NCI-H82 (cell line): ENCODE data around the gene RFX3.
A peak's percentile ranks its signal among the peaks of the same experiment; 100 is the strongest.
"Not testable (repeated sequence)": the region's sequence is repeated elsewhere in the genome, so short reads cannot be mapped to it uniquely, and the experiment has no call there.

Experiments used
- DNase-seq: peaks from one replicate; lab custom pipeline; 2025; lab: John Stamatoyannopoulos, UW

Gene RFX3

DNA sequence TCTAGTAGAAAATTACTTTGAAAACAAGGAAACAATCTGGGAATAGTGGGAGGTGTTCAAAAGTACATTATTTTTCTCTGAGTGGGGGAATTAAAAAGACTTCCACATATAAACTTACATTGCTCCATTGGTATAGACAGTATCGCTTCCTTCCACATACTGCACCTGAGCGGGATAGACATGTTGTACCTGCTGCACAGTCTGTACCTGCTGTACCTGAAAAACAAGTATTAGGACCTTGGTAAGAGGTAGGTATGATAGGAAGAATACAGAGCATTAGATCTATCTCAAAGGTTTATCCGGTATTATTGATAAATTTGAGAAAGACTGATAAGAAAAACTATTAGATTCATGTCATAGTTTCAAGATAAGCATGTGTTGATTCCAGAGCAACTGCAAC, 179.3 kb downstream of the RFX3 start:
- DNase-seq = no peak

DNA sequence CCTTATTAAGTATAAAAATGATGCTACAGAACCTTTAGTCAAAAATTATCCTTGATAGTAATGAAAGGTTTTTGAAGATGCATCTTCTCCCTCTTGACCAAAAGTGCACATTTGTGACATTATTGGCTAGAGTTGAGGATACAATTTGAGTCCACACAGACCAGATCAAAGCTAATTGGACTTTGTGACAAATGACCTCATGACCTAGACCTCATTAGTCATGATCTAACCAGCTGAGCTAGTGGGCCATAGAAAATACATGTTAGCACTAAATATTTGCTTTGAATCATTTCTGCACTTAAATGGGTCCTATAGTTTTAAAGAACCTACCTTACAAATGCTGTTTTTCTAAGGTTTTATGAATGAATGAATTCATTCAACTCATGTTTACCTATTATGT, 182.1 kb downstream of the RFX3 start:
- DNase-seq = no peak

- DNase-seq = no peak
Observed at GRCh38 chr9:3342159-3342777, 183.5 kb downstream of the RFX3 start.

- no peak for DNase-seq
Observed at GRCh38 chr9:3337515-3338225, 188.1 kb downstream of the RFX3 start.

DNA sequence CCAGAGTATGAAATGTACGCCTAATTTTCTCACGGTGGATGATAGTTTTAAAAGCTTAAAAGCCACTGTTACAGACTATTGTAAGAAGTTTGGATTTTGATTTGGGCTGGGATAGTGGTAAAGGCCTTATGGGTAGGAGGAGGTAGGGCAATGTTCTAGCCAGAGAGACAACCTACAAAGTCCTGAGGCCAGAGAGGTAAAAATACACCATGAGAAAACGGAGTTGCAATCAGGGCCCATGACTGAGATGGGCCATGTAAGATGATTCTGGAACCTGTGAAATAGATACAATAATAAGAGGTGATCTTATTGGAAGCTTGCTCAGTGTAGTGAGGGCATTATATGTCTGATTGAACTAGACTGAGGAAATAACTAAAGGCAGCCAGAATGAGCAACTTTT, 188.8 kb downstream of the RFX3 start:
- DNase-seq = no peak

DNA sequence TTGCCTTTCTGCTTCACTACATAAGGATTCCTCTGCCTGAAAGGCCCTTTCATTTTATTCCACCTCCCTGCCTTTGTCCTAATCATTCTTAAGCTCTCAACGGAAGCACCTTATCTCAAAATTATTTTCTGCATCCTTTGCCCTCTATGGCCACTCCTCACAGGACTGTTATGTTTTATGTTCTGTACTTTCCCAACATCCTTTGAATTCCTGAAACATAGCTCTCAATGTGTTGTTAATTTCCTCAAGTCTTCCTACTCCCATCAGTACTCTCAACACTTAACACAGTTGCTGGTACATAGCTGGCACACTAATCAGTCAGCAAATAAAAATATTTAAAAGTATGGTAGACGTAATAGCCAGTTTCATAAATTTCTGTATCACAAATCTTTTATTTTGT, 193.0 kb downstream of the RFX3 start:
- DNase-seq = no peak

DNA sequence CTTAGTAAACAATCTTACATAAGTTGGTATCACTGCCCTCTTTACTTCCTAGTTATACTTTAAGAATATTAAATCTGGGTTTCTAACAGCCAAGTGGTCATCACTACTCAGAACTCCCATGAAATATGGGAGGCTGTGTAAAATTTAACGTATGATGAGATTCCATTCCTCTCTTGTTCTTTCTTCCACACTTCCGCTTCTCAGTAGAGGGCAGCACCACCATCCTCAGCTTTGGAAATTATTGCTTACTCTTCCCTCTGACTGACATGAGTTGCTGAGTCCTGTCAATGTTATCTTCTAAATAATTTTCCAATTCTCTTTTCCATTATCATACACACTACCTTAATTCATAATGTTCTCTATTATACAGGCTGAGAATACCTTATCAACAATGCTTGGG, 194.0 kb downstream of the RFX3 start:
- DNase-seq = peak; percentile 21

DNA sequence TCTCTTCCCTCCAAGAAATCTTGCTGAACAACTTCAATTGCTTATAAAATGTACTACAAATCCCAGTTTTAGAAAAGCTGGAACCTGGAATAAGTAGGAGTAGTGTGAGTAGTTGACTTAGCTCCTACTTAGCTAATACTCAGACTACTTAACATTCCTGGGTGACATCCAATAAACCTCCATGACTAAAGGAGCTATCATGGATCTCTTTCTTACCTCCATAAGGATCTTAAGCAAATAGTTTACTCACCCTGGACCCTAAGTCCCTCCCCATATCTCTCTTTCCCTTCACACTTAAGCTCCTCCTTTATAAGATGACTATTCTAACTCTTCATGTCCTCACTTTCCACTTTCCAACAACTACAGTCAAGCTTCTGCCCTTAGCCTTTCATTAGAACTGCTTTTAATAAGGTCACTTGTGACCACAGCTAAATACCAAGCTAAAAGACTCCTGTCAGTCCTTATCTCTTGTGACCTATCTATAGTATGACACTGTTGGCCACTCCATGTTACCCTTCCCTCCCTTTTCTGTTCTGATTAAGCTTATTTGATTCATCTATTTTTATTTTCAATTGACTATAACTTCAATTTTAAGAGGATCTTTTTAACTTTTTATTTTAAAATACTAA, 194.9 kb downstream of the RFX3 start:
- peak; percentile 31 for DNase-seq

- no peak for DNase-seq
Observed at GRCh38 chr9:3329361-3329760, 196.4 kb downstream of the RFX3 start.

DNA sequence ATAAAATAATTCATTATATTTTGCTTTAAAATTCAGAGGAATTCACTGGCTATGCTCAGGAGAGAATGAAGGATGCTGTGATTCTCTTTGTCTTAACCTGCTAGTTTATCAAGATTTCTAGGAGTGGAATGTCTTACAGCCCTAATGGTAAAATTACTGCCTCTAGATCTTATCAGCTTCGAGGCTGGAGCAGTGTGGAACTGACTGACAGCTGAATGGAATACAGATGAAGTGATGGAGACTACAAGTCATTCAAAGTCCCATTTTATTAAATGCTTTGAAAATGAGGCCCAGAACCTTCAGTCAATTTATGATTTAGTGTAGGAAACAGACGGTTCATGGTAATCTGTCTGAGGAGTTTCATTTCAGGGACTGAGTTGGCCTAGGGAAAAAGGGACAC, 202.1 kb downstream of the RFX3 start:
- no peak for DNase-seq

DNA sequence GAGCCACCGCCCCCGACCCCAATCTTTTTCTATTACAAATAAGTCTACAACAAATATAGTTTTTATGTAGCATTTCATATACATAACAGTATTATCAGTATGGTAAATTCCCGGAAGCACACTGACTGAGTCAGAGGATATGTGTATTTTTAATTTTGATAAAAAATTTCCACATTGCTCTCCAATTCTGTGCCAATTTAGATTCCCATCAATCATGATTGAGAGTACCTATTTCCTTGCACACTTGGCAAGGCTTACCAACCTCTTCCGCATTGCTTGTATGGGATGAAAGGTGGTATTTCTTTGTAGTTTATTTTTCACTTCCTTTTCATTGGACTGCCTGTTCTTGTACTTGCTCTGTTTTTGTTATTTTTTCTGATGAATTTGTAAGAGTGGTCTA, 204.6 kb downstream of the RFX3 start:
- DNase-seq = no peak

- DNase-seq = not testable (repeated sequence)
Observed at GRCh38 chr9:3312595-3312994, 213.2 kb downstream of the RFX3 start.

GRCh38 chr9:3308609-3309008, 217.2 kb downstream of the RFX3 start:
- DNase-seq = no peak

GRCh38 chr9:3304388-3304787, 221.4 kb downstream of the RFX3 start:
- DNase-seq = not testable (repeated sequence)

GRCh38 chr9:3299872-3300271, 225.9 kb downstream of the RFX3 start:
- DNase-seq = no peak

- DNase-seq = no peak
Observed at GRCh38 chr9:3296536-3296935, 229.3 kb downstream of the RFX3 start.

DNA sequence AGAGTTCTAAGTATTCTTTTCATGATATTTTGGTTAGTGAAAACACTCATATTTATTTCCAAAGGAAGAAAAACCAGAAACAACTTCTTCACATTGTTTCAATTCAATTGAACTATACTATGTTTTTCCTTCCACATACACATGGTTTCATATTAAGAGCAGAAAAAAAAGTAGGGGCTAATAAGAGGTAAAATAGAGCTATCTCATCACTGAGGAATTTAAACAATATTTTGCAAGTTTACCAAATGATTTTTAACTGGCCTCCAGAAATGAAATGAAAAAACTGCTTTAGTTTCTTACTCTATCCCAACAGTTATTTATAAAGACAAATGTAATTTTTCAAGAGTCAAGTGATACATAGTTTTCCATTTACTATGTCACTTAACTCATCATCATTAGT, 233.5 kb downstream of the RFX3 start:
- no peak for DNase-seq

DNA sequence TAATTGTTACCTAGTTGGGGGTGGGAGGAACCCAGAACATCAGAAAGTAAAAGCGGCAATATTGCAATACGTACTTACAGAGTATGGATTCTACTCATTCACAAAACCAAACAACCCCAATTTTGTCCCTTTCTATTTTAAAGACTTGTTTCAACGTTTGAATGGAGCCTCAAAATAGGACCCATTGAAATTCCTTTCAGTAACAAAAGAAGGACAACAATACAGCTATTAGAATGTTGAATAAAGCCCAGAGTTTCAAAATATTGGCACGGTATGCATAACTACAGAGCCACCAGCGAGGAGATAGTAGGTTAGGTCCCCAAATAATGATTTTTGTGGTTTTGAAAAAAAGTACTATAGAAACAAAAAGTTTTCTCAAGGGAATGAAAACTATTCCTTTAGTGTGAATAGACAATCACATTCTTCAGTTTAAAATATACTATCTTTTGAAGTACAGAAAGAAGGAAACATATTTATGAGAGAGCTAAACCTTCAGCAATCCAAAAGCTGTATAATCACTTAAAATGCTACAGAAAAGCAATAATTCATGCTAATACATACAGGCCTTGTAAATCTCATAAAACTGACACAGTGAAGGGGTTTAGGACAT, 235.5 kb downstream of the RFX3 start:
- DNase-seq = no peak

GRCh38 chr9:3288686-3289085, 237.1 kb downstream of the RFX3 start:
- no peak for DNase-seq

DNA sequence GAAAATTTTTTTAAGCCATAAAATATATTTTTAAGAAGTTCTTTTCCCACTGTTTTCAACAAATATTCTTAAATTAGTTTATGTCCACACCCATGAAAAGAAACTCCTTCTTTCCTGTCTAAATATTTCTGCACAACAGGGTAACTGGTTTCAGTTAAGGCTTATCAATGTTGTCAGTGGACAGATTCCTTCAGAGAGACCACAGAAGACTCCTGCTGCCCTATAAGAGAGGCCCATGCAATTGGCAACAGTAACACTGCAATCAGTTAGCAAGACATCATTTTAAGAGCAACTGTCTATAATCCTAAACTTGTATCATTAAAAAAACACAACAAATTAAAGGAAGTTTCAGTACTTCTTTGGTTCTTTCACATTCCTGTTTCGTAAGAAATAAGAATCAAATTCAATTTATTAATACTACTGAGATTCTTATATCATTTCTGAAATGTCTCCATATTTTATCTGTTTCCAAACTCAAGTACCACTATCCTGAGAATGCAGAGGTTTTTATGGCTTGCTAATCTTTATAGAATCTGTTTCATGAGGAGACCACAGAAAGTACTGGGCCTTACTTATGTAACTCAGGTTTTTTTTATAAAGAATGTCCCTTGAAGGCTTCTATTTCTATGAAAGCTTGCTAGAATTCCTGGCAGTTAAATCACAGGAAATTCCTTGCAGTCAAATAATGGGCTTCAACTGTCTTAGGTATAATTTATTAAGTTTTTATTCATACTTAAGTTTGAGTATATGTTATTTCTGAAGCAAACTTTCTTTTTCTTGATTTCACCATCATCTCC, 240.2 kb downstream of the RFX3 start:
- no peak for DNase-seq

GRCh38 chr9:3282365-3282764, 243.4 kb downstream of the RFX3 start:
- no peak for DNase-seq

DNA sequence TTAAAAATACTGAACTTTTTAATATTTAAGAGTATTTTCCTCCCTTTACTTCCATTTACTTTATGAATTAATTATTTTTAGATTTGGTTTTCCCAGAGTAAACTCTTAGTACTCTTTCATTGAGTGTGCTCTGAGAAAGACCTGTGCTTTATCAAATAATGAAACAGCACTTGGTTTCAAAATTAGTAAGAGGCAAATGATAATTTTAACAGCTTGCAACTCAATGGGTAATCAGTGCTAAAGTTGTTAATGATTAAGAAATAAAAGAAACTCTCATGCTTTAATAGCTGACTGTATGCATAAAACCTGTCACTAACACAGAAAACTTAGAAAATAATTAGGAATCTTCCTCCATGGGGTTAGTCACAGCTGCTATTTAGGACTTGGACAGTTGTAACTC, 244.4 kb downstream of the RFX3 start:
- no peak for DNase-seq
